Measurements from ENCODE around the gene KRTAP1-3.
"Not testable (repeated sequence)": the region's sequence is repeated elsewhere in the genome, so short reads cannot be mapped to it uniquely, and the experiment has no call there.

Gene KRTAP1-3

DNA sequence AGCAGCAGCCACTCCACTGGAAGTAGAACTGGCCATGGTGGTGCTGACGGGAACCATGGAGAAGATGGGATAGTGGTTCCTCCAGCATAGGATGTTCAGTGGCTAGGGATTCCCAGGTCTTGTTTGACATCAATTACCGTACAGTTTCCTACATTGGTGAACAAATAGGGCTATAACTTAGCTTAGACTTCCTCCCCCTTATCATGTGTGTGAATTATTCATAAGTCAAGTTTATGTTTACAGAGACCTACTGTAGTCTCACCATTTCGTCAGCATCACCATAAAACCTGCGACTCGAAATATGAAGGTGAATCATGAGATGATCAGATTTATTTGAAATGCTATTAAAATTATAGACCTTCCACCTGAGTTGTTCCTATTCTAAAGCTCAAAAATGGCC is 24.1 kb upstream of the KRTAP1-3 start:
- H3K27ac ChIP-seq, result no peak overlapping the region
- TF ChIP-seq, protein P1, sequence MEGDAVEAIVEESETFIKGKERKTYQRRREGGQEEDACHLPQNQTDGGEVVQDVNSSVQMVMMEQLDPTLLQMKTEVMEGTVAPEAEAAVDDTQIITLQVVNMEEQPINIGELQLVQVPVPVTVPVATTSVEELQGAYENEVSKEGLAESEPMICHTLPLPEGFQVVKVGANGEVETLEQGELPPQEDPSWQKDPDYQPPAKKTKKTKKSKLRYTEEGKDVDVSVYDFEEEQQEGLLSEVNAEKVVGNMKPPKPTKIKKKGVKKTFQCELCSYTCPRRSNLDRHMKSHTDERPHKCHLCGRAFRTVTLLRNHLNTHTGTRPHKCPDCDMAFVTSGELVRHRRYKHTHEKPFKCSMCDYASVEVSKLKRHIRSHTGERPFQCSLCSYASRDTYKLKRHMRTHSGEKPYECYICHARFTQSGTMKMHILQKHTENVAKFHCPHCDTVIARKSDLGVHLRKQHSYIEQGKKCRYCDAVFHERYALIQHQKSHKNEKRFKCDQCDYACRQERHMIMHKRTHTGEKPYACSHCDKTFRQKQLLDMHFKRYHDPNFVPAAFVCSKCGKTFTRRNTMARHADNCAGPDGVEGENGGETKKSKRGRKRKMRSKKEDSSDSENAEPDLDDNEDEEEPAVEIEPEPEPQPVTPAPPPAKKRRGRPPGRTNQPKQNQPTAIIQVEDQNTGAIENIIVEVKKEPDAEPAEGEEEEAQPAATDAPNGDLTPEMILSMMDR (conservative IDR thresholded peaks at IDR 0.05), result no peak
- no peak for TF ChIP-seq ZFX (IDR thresholded peaks at IDR 0.05)

DNA sequence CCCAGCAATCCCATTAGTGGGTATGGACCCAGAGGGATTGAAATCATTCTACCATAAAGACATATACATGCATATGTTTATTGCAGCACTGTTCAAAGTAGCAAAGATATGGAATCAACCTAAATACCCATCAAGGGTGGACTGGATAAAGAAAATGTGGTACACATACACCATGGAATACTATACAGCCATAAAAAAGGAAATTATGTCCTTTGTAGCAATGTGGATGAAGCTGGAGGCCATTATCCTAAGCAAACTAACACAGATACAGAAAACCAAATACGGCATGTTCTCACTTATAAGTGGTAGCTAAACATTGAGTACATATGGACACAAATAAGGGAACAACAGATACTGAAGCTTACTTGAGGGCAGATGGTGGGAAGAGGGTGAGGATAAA is 22.9 kb upstream of the KRTAP1-3 start:
- no peak for TF ChIP-seq ZFX (IDR thresholded peaks at IDR 0.05)
- TF ChIP-seq, protein P1 (conservative IDR thresholded peaks at IDR 0.05), result no peak
- no peak overlapping the region for H3K27ac ChIP-seq

DNA sequence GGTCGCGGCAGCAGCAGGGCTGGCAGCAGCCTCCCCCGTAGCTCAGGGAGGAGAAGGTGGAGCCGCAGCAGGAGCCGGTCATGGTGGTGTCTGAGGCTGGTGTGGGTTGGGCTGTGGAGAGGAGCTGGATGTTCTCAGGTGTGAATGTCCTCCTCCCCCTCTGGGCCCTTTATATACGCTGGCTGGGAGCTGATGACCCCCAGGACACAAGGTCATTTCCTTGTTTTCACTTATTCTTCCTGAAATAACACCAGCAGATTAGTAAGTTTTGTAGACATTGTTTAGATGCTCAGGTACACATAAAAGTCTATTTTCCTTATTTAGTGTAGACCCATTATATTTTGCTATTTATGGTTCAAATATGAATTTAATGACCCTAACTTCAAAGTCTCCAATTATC is 20.5 kb upstream of the KRTAP1-3 start, which contains the start of gene KRTAP2-2:
Gene KRTAP2-2, minus strand, starts transcription at position 101 of the 400 bp plus-strand sequence. Its CDS starts 19 bp downstream, at position 82.
- not testable (repeated sequence) for H3K27ac ChIP-seq

DNA sequence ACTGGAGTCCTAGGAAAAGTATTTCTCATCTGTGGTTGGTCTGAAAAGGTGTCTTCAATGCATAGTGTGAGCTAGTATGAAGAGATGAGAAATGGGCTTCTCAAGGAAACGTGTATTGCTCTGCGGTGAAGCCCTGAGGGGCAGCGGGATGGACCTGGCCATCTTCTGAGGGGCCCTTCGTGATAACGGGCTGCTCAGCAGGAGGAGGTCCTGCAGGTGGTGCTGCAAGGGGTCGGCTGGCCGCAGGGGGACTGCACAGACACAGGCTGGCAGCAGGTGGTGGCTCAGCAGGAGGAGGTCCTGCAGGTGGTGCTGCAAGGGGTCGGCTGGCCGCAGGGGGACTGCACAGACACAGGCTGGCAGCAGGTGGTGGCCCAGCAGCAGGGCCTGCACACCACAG is 19.9 kb upstream of the KRTAP1-3 start:
- H3K27ac ChIP-seq, result not testable (repeated sequence)

- H3K27ac ChIP-seq, result no peak overlapping the region
- TF ChIP-seq, protein P1 (conservative IDR thresholded peaks at IDR 0.05), result no peak
- TF ChIP-seq ZFX (IDR thresholded peaks at IDR 0.05), result no peak
Observed at GRCh38 chr17:41054025-41054424, 19.4 kb upstream of the KRTAP1-3 start.

DNA sequence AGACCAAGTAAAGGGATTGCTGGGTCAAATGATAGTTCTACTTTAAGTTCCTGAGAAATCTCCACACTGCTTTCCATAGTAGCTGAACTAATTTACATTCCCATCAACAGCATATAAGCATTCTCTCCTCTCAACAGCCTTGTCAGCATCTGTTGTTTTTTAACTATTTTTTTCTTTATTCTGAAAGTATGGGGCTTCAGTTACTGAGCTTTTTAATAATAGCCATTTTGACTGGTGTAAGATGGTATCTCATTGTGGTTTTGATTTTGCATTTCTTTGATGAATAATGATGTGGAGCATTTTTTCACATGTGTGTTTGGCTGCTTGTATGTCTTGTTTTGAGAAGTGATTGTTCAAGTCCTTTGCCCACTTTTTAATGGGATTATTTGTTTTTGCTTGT is 17.9 kb upstream of the KRTAP1-3 start:
- H3K27ac ChIP-seq, result no peak overlapping the region
- TF ChIP-seq ZFX (IDR thresholded peaks at IDR 0.05), result no peak

- TF ChIP-seq ZFX (IDR thresholded peaks at IDR 0.05), result no peak
- TF ChIP-seq, protein P1 (conservative IDR thresholded peaks at IDR 0.05), result no peak
- no peak overlapping the region for H3K27ac ChIP-seq
Observed at GRCh38 chr17:41049110-41049509, 14.4 kb upstream of the KRTAP1-3 start.

DNA sequence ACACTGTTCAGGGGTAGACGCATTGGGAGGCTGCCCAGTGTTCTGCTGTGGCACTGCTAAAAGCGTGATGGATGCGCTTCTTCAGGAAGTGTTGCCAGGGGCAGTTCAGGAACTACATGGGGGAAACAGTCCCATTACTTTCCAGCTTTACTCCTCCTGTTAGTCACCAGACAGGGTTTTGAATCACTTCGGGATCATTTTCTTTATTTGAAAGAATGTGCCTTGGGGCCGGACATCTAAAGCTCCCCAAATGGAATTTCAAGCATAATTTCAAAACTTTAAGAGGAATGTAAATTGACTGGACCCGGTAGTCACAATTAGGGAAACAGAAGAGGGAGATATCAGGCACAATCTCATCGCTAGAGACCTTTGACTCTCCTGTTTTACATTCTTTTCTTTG is 13.8 kb upstream of the KRTAP1-3 start:
- H3K27ac ChIP-seq, result no peak overlapping the region
- no peak for TF ChIP-seq ZFX (IDR thresholded peaks at IDR 0.05)
- TF ChIP-seq, protein P1 (conservative IDR thresholded peaks at IDR 0.05), result no peak

DNA sequence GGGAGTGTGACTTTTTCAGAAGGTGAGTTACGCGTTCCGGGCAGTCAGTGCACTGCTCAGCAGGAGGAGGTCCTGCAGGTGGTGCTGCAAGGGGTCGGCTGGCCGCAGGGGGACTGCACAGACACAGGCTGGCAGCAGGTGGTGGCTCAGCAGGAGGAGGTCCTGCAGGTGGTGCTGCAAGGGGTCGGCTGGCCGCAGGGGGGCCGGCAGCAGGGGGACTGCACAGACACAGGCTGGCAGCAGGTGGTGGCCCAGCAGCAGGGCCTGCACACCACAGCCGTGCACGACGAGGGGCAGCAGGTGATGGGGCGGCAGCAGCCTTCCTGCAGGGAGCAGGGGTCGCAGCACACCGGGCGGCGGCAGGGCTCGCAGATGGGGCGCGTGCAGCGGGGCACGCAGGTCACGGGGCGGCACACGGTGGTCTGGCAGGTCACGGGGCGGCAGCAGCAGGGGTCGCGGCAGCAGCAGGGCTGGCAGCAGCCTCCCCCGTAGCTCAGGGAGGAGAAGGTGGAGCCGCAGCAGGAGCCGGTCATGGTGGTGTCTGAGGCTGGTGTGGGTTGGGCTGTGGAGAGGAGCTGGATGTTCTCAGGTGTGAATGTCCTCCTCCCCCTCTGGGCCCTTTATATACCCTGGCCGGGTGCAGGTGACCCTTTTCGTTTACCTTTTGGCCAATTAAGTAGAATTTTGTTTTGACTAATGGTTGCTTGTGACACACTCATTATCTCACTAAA is 12.2 kb upstream of the KRTAP1-3 start, which contains the start of gene KRTAP2-1:
Gene KRTAP2-1, minus strand, starts transcription at position 582 of the 731 bp plus-strand sequence. Its CDS starts 49 bp downstream, at position 533.
- not testable (repeated sequence) for H3K27ac ChIP-seq
